Activated gamma-delta T cell treated with anti-CD3 and anti-CD28 coated beads, Interleukin-2, amount 50 U/mL, for 16 hours (primary cell): ENCODE data around the gene SECISBP2.
"Not testable (repeated sequence)": the region's sequence is repeated elsewhere in the genome, so short reads cannot be mapped to it uniquely, and the experiment has no call there.

Source experiments
- DNase-seq: peaks from one replicate; pipeline ENCODE4 v3.0.0-alpha.2; 2020; ENCODE audit warnings: low read depth

SECISBP2 gene

GRCh38 chr9:89318123-89319014 lies at the start of gene SECISBP2:
SECISBP2 (plus strand) TSS chr9:89318500; CDS start chr9:89318577, 77 bp downstream.
- DNase-seq, result peak; percentile 88

- no peak for DNase-seq
Observed at GRCh38 chr9:89273528-89274279, 44.6 kb upstream of the SECISBP2 start.

- DNase-seq, result no peak
Observed at GRCh38 chr9:89274838-89275237, 43.5 kb upstream of the SECISBP2 start.

GRCh38 chr9:89276040-89276439 lies 42.3 kb upstream of the SECISBP2 start:
- DNase-seq, result not testable (repeated sequence)

GRCh38 chr9:89277043-89277442 lies 41.3 kb upstream of the SECISBP2 start:
- DNase-seq, result no peak

- DNase-seq, result no peak
Observed at GRCh38 chr9:89277454-89277853, 40.8 kb upstream of the SECISBP2 start.

- DNase-seq, result no peak
Observed at GRCh38 chr9:89278551-89278950, 39.7 kb upstream of the SECISBP2 start.

GRCh38 chr9:89278997-89279739 lies 39.1 kb upstream of the SECISBP2 start:
- DNase-seq, result no peak

GRCh38 chr9:89281106-89281505 lies 37.2 kb upstream of the SECISBP2 start:
- DNase-seq, result no peak

- not testable (repeated sequence) for DNase-seq
Observed at GRCh38 chr9:89282248-89282968, 35.9 kb upstream of the SECISBP2 start.

GRCh38 chr9:89284076-89284475 lies 34.2 kb upstream of the SECISBP2 start:
- DNase-seq, result no peak

GRCh38 chr9:89291741-89292140 lies 26.6 kb upstream of the SECISBP2 start:
- DNase-seq, result no peak

- no peak for DNase-seq
Observed at GRCh38 chr9:89293014-89293413, 25.3 kb upstream of the SECISBP2 start.

GRCh38 chr9:89295400-89295799 lies 22.9 kb upstream of the SECISBP2 start:
- DNase-seq, result no peak

- DNase-seq, result not testable (repeated sequence)
Observed at GRCh38 chr9:89301996-89302395, 16.3 kb upstream of the SECISBP2 start.

- no peak for DNase-seq
Observed at GRCh38 chr9:89304020-89304833, 14.1 kb upstream of the SECISBP2 start.

- no peak for DNase-seq
Observed at GRCh38 chr9:89304834-89305188, 13.5 kb upstream of the SECISBP2 start.

GRCh38 chr9:89305868-89306267 lies 12.4 kb upstream of the SECISBP2 start:
- DNase-seq, result no peak

- DNase-seq, result no peak
Observed at GRCh38 chr9:89309166-89309565, 9.1 kb upstream of the SECISBP2 start.

- no peak for DNase-seq
Observed at GRCh38 chr9:89309608-89310474, 8.5 kb upstream of the SECISBP2 start.
